Measurements from ENCODE around the gene KRT222. TPM values are rescaled to one million over a fixed set of nuclear protein-coding genes. Genes with fewer than 3 reads are reported as not detected.
A peak's percentile ranks its signal among the peaks of the same experiment; 100 is the strongest.

Gene KRT222
- total and polyA plus RNA-seq, 2 of the 13 experiments (the other 11 are each of a cell fraction or from before 2014, with no cell fraction given): not detected

- TF ChIP-seq ZNF317 (CRISPR knock-in tag; IDR thresholded peaks at IDR 0.05): peak; percentile 81; the same call in 1 of the 2 replicates
- TF ChIP-seq, protein P1, sequence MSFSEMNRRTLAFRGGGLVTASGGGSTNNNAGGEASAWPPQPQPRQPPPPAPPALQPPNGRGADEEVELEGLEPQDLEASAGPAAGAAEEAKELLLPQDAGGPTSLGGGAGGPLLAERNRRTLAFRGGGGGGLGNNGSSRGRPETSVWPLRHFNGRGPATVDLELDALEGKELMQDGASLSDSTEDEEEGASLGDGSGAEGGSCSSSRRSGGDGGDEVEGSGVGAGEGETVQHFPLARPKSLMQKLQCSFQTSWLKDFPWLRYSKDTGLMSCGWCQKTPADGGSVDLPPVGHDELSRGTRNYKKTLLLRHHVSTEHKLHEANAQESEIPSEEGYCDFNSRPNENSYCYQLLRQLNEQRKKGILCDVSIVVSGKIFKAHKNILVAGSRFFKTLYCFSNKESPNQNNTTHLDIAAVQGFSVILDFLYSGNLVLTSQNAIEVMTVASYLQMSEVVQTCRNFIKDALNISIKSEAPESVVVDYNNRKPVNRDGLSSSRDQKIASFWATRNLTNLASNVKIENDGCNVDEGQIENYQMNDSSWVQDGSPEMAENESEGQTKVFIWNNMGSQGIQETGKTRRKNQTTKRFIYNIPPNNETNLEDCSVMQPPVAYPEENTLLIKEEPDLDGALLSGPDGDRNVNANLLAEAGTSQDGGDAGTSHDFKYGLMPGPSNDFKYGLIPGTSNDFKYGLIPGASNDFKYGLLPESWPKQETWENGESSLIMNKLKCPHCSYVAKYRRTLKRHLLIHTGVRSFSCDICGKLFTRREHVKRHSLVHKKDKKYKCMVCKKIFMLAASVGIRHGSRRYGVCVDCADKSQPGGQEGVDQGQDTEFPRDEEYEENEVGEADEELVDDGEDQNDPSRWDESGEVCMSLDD (CRISPR knock-in tag; IDR thresholded peaks at IDR 0.05; ENCODE audit: borderline replicate concordance): 0 out of 2 replicates have a peak, but pooled peaks have one; percentile 28
- TF ChIP-seq ZMYM4 (CRISPR knock-in tag; IDR thresholded peaks at IDR 0.05): peak; percentile 13; the same call in 1 of the 2 replicates
- 0 out of 2 replicates have a peak, but pooled peaks have one; percentile 64 for TF ChIP-seq ZNF383 (CRISPR knock-in tag; IDR thresholded peaks at IDR 0.05; ENCODE audit: borderline replicate concordance)
- TF ChIP-seq, protein P2, sequence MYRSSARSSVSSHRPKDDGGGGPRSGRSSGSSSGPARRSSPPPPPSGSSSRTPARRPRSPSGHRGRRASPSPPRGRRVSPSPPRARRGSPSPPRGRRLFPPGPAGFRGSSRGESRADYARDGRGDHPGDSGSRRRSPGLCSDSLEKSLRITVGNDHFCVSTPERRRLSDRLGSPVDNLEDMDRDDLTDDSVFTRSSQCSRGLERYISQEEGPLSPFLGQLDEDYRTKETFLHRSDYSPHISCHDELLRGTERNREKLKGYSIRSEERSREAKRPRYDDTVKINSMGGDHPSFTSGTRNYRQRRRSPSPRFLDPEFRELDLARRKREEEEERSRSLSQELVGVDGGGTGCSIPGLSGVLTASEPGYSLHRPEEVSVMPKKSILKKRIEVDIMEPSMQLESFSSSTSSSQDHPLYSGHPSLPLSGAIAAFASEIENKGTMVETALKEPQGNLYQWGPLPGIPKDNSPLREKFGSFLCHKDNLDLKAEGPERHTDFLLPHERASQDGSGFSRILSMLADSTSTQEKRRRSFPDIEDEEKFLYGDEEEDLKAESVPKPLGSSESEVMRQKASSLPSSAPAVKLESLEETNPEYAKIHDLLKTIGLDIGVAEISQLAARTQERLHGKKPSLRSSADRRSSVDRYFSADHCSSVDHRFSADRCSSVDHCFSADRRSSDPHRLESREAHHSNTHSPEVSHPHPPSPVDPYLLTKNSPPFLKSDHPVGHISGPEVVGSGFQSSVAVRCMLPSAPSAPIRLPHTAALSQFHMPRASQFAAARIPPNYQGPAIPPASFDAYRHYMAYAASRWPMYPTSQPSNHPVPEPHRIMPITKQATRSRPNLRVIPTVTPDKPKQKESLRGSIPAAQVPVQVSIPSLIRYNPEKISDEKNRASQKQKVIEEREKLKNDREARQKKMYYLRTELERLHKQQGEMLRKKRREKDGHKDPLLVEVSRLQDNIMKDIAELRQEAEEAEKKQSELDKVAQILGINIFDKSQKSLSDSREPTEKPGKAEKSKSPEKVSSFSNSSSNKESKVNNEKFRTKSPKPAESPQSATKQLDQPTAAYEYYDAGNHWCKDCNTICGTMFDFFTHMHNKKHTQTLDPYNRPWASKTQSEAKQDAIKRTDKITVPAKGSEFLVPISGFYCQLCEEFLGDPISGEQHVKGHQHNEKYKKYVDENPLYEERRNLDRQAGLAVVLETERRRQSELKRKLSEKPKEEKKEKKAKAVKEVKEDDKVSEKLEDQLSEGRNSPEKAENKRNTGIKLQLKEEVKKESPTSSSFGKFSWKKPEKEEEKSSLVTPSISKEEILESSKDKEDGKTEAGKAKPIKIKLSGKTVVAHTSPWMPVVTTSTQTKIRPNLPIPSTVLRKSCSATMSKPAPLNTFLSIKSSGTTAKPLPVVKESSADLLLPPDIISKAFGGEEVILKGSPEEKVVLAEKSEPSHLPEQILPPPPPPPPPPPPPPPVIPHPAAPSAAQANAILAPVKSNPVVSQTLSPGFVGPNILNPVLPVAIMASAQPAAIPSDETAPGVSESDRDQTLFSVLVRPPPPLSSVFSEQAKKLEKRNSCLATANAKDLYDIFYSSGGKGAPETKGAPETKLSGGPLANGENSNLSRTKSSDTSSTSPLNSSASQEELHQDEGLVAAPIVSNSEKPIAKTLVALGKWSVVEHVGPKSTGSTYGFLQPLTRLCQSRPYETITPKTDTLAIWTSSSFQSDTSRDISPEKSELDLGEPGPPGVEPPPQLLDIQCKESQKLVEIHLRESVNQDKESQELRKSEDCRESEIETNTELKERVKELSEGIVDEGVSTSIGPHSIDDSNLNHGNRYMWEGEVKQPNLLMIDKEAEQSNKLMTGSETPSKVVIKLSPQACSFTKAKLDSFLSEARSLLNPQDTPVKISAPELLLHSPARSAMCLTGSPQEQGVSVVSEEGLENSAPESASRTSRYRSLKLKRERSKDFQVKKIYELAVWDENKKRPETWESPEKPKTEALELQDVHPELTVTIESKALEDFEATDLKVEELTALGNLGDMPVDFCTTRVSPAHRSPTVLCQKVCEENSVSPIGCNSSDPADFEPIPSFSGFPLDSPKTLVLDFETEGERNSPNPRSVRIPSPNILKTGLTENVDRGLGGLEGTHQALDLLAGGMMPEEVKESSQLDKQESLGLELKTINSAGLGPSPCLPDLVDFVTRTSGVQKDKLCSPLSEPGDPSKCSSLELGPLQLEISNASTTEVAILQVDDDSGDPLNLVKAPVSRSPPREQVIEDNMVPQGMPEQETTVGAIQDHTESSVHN (CRISPR knock-in tag; IDR thresholded peaks at IDR 0.05): 0 out of 2 replicates have a peak, but pooled peaks have one; percentile 11
- TF ChIP-seq ZNF574 (CRISPR knock-in tag; IDR thresholded peaks at IDR 0.05): 0 out of 2 replicates have a peak, but pooled peaks have one; percentile 52
- TF ChIP-seq, protein P3, sequence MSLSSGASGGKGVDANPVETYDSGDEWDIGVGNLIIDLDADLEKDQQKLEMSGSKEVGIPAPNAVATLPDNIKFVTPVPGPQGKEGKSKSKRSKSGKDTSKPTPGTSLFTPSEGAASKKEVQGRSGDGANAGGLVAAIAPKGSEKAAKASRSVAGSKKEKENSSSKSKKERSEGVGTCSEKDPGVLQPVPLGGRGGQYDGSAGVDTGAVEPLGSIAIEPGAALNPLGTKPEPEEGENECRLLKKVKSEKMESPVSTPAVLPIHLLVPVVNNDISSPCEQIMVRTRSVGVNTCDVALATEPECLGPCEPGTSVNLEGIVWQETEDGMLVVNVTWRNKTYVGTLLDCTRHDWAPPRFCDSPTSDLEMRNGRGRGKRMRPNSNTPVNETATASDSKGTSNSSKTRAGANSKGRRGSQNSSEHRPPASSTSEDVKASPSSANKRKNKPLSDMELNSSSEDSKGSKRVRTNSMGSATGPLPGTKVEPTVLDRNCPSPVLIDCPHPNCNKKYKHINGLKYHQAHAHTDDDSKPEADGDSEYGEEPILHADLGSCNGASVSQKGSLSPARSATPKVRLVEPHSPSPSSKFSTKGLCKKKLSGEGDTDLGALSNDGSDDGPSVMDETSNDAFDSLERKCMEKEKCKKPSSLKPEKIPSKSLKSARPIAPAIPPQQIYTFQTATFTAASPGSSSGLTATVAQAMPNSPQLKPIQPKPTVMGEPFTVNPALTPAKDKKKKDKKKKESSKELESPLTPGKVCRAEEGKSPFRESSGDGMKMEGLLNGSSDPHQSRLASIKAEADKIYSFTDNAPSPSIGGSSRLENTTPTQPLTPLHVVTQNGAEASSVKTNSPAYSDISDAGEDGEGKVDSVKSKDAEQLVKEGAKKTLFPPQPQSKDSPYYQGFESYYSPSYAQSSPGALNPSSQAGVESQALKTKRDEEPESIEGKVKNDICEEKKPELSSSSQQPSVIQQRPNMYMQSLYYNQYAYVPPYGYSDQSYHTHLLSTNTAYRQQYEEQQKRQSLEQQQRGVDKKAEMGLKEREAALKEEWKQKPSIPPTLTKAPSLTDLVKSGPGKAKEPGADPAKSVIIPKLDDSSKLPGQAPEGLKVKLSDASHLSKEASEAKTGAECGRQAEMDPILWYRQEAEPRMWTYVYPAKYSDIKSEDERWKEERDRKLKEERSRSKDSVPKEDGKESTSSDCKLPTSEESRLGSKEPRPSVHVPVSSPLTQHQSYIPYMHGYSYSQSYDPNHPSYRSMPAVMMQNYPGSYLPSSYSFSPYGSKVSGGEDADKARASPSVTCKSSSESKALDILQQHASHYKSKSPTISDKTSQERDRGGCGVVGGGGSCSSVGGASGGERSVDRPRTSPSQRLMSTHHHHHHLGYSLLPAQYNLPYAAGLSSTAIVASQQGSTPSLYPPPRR (CRISPR knock-in tag; IDR thresholded peaks at IDR 0.05; ENCODE audit: borderline replicate concordance): 0 out of 2 replicates have a peak, but pooled peaks have one; percentile 43
- 0 out of 2 replicates have a peak, but pooled peaks have one; percentile 10 for TF ChIP-seq MED1 (CRISPR knock-in tag; IDR thresholded peaks at IDR 0.05)
These were observed 16.5 kb downstream of the KRT222 start (continued) for GRCh38 chr17:40648384-40648968.

All from HepG2 (cell line).